Lower leg skin (tissue), 3 donors: Measurements from ENCODE around the gene TMCO4.

ENCODE experiments used
- POLR2A ChIP-seq, 2 donors: fragments of 450-650 bp; IDR thresholded peaks; one replicate each; pipeline ENCODE4 v1.6.1; 2016 to 2017; ENCODE audit warnings: antibody characterized with exemption in 2 of 2, mild to moderate bottlenecking in 1 of 2, moderate library complexity in 1 of 2
- TF ChIP-seq, protein P1 (sequence below), 3 donors: fragments of 450-650 bp; IDR thresholded peaks; one replicate each; pipeline ENCODE4 v1.5.1; 2016; ENCODE audit warnings: antibody characterized with exemption in 3 of 3, mild to moderate bottlenecking in 3 of 3, moderate library complexity in 2 of 3

- TF ChIP-seq, protein P1, sequence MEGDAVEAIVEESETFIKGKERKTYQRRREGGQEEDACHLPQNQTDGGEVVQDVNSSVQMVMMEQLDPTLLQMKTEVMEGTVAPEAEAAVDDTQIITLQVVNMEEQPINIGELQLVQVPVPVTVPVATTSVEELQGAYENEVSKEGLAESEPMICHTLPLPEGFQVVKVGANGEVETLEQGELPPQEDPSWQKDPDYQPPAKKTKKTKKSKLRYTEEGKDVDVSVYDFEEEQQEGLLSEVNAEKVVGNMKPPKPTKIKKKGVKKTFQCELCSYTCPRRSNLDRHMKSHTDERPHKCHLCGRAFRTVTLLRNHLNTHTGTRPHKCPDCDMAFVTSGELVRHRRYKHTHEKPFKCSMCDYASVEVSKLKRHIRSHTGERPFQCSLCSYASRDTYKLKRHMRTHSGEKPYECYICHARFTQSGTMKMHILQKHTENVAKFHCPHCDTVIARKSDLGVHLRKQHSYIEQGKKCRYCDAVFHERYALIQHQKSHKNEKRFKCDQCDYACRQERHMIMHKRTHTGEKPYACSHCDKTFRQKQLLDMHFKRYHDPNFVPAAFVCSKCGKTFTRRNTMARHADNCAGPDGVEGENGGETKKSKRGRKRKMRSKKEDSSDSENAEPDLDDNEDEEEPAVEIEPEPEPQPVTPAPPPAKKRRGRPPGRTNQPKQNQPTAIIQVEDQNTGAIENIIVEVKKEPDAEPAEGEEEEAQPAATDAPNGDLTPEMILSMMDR (IDR thresholded peaks at IDR 0.05), result no peak
- TF ChIP-seq POLR2A (IDR thresholded peaks at IDR 0.05), result no peak
These were observed 61.0 kb downstream of the TMCO4 start for GRCh38 chr1:19738669-19739068.
